ENCODE data around the gene ASMTL.
"Not testable (repeated sequence)": the region's sequence is repeated elsewhere in the genome, so short reads cannot be mapped to it uniquely, and the experiment has no call there.

The ASMTL gene

GRCh38 chrX:1386338-1387127 lies 66.2 kb downstream of the ASMTL start:
- DNase-seq, result no peak

GRCh38 chrX:1385253-1386223 lies 67.2 kb downstream of the ASMTL start:
- no peak for DNase-seq

GRCh38 chrX:1384658-1385252 lies 68.0 kb downstream of the ASMTL start:
- DNase-seq, result no peak

- DNase-seq, result no peak
These were observed 72.0 kb downstream of the ASMTL start for GRCh38 chrX:1380672-1381233.

GRCh38 chrX:1378306-1378759 lies 74.4 kb downstream of the ASMTL start:
- DNase-seq, result no peak

GRCh38 chrX:1368385-1368698 lies 84.4 kb downstream of the ASMTL start:
- DNase-seq, result no peak

- not testable (repeated sequence) for DNase-seq
These were observed 86.3 kb downstream of the ASMTL start for GRCh38 chrX:1366363-1366762.

- DNase-seq, result no peak
These were observed 90.8 kb downstream of the ASMTL start for GRCh38 chrX:1361910-1362309.

- no peak for DNase-seq
These were observed 91.4 kb downstream of the ASMTL start for GRCh38 chrX:1361275-1361674.

GRCh38 chrX:1360171-1360570 lies 92.5 kb downstream of the ASMTL start:
- DNase-seq, result no peak

- no peak for DNase-seq
These were observed 93.2 kb downstream of the ASMTL start for GRCh38 chrX:1359477-1359873.

- no peak for DNase-seq
These were observed 93.8 kb downstream of the ASMTL start for GRCh38 chrX:1358793-1359476.

GRCh38 chrX:1357993-1358392 lies 94.7 kb downstream of the ASMTL start:
- no peak for DNase-seq

- DNase-seq, result no peak
These were observed 97.3 kb downstream of the ASMTL start for GRCh38 chrX:1355131-1356046.

- no peak for DNase-seq
These were observed 98.4 kb downstream of the ASMTL start for GRCh38 chrX:1354036-1355019.

Measured in NCI-H2029 (cell line).